ENCODE data around the gene TRIM63. TPM values are rescaled to one million over a fixed set of nuclear protein-coding genes. Genes with fewer than 3 reads are reported as not detected.

TRIM63 gene
- total RNA-seq, 1 experiment from 2014 or later = not detected

DNA sequence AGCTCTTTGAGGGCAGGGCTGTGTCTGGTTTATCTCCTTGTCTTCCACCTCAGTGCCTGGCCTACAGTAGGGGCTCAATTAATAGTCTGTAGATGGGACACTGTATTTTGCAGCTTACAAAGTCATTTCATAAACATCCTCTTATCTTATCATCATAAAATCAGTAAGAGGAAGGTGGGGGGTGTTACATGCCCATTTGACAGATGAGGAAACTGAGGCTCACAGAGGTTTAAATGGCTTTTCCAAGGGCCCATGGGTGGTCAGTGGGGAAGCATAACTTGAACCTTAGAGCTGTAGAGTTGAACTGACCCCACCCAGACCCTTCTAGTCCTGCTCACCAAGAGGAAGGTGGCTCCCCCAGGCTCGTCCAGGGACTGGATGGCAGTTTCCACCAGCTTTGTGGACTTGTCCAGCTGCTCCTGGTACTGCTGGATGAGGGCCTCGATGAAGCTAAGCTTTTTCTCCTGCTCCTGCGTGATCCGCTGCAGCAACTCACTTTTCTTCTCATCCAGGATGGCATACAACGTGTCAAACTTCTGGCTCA lies 9.3 kb downstream of the TRIM63 start:
- DNase-seq (ENCODE audit: extremely low read depth, low read depth) = no peak

DNA sequence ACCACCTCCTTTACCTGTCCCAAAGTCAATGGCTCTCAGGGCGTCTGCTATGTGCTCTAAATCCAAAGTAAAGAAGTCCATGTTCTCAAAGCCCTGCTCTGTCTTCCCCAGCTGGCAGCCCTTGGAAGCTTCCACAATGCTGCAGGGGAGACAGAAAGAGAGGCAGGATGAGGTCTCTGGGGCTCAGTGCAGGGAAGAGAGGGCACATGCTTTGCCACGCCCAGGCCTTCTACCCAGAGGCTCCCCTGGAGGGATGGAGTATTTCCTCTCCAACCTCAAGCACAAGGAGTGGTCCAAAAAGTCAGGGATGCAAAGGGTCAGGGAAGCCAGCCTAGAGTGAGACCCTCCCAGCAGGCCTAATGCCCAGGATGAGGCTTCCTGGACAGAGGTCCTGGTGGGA lies 10.2 kb downstream of the TRIM63 start:
- DNase-seq (ENCODE audit: extremely low read depth, low read depth) = no peak

GRCh38 chr1:26055041-26055440 lies 12.4 kb downstream of the TRIM63 start:
- DNase-seq (ENCODE audit: extremely low read depth, low read depth) = no peak

DNA sequence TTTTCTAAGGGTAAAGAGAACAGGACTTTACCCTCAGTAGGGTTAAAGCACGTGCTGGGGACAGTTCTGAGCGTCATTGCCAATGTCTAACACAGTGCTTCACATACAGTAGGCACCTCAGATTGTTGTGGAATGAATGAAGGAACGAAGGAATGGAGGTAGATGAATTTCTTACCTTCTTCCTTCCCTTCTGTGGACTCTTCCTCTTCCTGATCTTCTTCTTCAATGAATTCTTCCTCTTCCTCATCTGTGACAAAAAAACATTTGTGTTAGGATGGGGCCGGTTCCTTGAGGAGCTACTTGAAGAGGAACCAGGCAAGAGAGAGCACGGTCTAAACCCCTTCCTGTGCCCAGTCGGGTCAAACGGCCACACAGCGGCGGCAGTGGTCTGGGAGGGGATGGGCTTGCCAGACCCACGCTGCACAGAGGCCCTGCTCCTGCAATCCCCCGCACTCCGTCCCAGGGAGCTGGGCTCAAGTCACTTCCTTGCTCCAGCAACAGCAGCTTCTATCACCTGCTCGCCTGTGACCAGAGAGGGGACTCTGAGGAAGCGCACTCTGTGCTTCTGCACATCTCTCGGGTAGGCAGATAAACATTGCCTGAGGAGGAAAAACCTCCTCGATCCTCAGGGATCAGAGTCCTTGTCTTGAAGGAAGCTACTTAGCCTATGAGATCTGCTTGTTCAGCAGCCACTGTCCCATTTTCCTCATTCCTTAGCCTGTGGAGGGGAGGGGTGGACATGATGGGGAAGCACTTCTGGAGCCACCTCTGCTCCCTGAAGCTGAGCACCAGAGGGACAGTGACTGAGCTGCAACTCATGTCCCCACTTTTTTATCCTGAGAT lies 13.5 kb downstream of the TRIM63 start:
- no peak for DNase-seq (ENCODE audit: extremely low read depth, low read depth)

GRCh38 chr1:26050248-26050640 lies 17.2 kb downstream of the TRIM63 start:
- DNase-seq (ENCODE audit: extremely low read depth, low read depth) = no peak

- DNase-seq (ENCODE audit: extremely low read depth, low read depth) = no peak
Observed at GRCh38 chr1:26049531-26050247, 17.7 kb downstream of the TRIM63 start.

DNA sequence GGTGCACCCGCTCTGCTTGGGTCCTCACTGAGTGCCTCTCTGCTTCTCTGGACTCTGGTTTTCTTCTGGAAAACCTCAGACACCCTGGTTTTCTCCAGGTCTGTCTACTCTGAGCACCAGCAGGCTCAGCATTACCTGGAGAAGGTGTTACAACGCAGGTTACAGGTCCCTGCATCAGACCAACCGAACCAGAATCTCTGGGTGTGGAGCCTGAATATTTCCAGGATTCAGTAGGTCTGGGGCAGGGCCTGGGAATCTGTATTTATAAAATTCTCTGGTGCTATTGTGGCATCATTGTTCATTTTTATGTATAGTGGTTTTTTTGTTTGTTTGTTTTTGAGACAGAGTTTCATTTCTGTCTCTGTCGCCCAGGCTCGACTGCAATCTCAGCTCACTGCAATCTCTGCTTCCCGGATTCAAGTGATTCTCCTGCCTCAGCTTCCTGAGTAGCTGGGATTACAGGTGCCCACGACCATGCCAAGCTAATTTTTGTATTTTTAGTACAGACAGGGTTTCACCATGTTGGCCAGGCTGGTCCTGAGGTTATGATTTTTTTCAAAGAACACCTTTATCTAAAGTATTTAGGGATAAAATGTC lies 20.1 kb downstream of the TRIM63 start:
- DNase-seq (ENCODE audit: extremely low read depth, low read depth) = no peak

GRCh38 chr1:26046246-26047095 lies 21.0 kb downstream of the TRIM63 start:
- DNase-seq (ENCODE audit: extremely low read depth, low read depth) = no peak

DNA sequence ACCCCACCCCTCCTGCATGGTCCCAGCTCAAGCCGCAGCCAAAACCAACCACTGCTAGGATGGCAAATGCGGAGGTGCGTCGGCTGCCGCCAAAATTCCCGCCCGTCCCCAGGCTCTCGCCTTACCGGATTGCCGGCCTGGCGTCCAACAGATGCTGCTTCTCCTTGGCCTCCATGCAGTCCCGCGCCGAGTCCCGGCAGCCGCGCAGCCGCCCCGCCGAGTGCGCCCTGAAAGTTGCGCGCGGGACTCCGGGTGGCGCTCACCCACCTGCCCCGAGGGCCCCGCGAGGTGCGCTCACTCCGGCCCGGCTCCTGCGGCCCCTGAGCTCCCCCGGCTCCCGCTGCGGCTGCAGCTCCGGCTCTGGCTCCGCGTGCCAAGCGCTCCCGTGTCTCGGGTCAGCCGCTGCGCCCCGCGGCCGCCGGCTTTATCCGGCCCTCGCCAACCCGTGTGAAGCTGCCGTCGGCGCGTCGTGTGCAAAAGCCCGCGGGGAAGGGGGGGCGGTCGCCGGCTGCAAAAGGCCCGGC lies 21.6 kb downstream of the TRIM63 start, which contains the start of gene SLC30A2:
Gene SLC30A2, minus strand, starts transcription at position 397 of the 524 bp plus-strand sequence. Its CDS starts 222 bp downstream, at position 175.
- DNase-seq (ENCODE audit: extremely low read depth, low read depth) = no peak

- DNase-seq (ENCODE audit: extremely low read depth, low read depth) = no peak
Observed at GRCh38 chr1:26044971-26045721, 22.3 kb downstream of the TRIM63 start.

- DNase-seq (ENCODE audit: extremely low read depth, low read depth) = no peak
Observed at GRCh38 chr1:26044414-26044813, 23.0 kb downstream of the TRIM63 start.

DNA sequence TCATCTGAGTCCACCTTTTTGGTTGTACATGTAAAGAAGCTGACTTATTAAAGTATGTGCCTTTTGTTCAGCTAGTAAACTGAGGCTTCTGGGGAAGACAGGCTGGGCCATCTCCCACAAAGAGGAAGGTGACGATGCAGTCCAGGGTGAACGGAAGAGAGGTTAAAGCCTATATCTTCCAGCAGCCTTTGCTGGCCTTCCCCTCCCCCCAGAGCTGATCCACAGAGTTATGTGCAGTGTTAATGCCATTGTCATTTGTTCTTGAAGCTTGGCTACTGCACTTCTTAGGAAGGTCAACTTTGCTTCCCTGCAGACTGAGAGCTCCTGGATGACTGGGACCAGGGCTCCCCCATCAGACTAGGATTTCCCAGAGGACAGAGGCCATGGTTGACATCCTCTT lies 23.7 kb downstream of the TRIM63 start:
- no peak for DNase-seq (ENCODE audit: extremely low read depth, low read depth)

- DNase-seq (ENCODE audit: extremely low read depth, low read depth) = no peak
Observed at GRCh38 chr1:26041978-26042377, 25.5 kb downstream of the TRIM63 start.

DNA sequence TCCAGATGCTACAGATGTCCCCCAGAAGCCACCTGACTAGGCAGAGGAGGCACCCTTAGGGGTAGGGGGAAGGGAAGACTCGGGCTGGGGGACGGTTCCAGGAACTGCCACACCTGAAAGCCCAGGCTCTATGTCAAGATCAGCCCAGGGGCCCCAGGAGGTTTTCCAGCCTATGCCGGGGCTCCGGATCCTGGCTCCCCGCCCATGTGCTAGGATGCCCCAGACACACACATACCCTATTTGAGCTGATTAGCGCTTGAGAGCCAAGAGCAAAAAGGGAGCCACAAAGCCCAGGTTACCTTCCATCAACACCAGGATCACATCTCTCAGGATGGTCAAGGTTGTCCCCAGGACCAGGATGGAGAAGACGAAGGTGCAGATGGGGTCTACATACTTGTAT lies 26.0 kb downstream of the TRIM63 start:
- no peak for DNase-seq (ENCODE audit: extremely low read depth, low read depth)

DNA sequence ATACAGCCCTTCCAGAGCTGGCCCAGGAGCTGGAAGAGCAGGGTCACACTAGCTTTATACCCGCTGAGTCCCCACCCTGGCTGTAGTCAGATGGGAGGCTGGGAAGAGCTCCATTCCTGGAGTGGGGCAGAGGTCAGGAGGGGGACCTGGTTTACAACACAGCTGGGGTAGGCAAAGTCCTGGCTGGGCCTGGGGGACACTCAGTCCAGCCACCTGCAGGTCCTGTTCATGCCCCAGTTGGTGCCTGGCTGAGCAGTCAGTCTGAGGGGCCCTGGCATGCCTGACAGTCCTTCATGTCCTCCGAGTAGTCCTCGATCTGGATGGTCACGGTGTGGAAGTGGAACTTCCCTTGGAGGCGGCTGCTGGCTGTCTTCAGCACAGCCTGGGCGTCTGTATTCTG lies 28.5 kb downstream of the TRIM63 start:
- DNase-seq (ENCODE audit: extremely low read depth, low read depth) = no peak

DNA sequence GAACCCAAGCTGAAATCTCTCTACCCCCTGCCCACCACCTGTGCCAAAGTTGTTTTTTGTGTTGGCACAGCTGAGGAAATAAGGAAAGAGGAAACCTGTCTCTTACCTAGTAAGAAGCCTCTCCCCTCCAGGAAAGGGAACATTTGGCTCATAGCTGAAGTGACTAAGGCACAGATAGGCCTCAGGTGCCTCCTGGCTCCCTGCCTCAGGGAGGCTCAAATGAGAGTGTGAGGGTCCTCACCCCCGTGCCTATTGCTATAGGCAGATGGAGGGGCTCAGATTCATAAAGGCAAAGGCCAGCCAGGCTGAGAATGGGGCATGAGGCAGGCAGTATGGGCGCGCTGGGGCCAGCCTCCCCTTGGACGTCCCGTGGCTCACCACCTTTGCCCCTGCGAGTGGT lies 29.0 kb downstream of the TRIM63 start:
- no peak for DNase-seq (ENCODE audit: extremely low read depth, low read depth)

DNA sequence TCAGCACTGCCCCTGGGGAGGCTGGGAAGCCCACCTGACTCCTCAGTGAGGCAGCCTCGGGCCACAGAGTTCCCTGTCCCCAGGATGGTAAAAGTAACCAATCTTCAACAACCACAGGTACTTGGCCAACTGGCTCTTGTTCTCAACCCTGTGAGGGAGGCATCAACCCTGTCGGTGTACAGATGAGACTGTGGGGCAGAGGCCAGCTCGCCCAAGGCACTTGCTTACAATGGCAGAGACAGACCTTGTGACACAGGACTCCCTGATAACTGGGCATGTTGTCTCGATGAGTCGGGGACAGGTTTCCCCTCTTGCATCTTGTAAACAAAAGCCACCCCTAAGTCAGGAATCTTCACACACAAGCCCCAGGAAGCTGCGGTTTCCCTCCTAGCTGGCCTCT lies 29.5 kb downstream of the TRIM63 start:
- no peak for DNase-seq (ENCODE audit: extremely low read depth, low read depth)

GRCh38 chr1:26036756-26037281 lies 30.6 kb downstream of the TRIM63 start:
- no peak for DNase-seq (ENCODE audit: extremely low read depth, low read depth)

All from NCI-H460 (cell line).